Measurements from ENCODE around the gene MS4A4A. TPM values are rescaled to one million over a fixed set of nuclear protein-coding genes. Genes with fewer than 3 reads are reported as not detected.

MS4A4A gene
- total and polyA plus RNA-seq, 2 of the 4 experiments (the other 2 are of a cell fraction) = not detected

DNA sequence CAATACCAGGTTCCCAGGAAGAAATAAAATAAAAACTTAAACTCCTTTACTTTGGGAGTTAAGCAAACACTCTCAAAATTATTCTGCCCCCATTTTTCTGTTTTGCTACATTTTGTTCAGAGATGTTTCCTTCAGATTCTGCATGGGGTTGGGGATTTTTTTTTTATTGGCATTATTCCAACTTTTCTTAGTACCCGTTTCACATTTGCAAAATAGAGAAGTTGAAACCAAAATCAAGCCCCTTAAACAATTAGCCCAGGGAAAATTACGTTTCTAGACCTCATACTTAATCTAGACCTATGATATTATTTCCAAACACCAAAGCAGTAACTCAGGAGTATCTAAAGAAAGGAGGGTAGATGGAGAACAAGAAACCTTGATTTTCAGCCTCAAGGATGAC is 77.3 kb downstream of the MS4A4A start:
- intact Hi-C loops (cut with micrococcal nuclease) (no loop called here), in situ Hi-C loops (cut with MboI; ENCODE audit: low sequenced_read_pairs) (no loop called here), dilution Hi-C loops (cut with HindIII; ENCODE audit: low sequenced_read_pairs, unreplicated experiment) (no loop called here)
- no peak overlapping the region for H2BK5ac ChIP-seq (ENCODE audit: low read depth, low read length, poor library complexity, severe bottlenecking)
- H2AK5ac ChIP-seq (ENCODE audit: low read depth, low read length) = no peak overlapping the region
- ChIA-PET POLR2A (ENCODE audit: unreplicated experiment) (no interaction called here), CTCF (no interaction called here)
- H3K9ac ChIP-seq (ENCODE audit: low read depth, low read length) = no peak overlapping the region
- no peaks in the 10 kb centered on the region for H3K27me3 ChIP-seq (ENCODE audit: control insufficient read depth, insufficient read depth, low read length)
- ATAC-seq (ENCODE audit: low read depth) (no peak), DNase-seq (no peak)
- H3K23ac ChIP-seq (ENCODE audit: low read depth, low read length) = no peak overlapping the region
- no TSS peak for BruUV-seq (replicated peaks)
- H3K36me3 ChIP-seq (ENCODE audit: control insufficient read depth, insufficient read depth, low read length) = no peaks in the 10 kb centered on the region
- no peak overlapping the region for H4K8ac ChIP-seq (ENCODE audit: low read depth in 2 of 2, low read length in 2 of 2)
- no peak overlapping the region for H3K14ac ChIP-seq (replicated peaks; ENCODE audit: low read depth, low read length)
- H3K27ac ChIP-seq (ENCODE audit: insufficient read depth, low read length) = no peak overlapping the region
- H3K18ac ChIP-seq (ENCODE audit: low read depth, low read length) = no peak overlapping the region
- TF ChIP-seq RFX5 (IDR thresholded peaks at IDR 0.05; ENCODE audit: low read depth, low read length) (no peak), POLR2A (IDR thresholded peaks at IDR 0.05; ENCODE audit: low read depth, low read length) (no peak), MAZ (IDR thresholded peaks at IDR 0.05; ENCODE audit: borderline replicate concordance, low read depth, low read length) (no peak), MAFK (IDR thresholded peaks at IDR 0.05; ENCODE audit: low read depth, low read length) (no peak), BHLHE40 (IDR thresholded peaks at IDR 0.05; ENCODE audit: low read depth, low read length) (no peak), FOS (IDR thresholded peaks at IDR 0.05; ENCODE audit: low read depth, low read length) (no peak), RAD21 (IDR thresholded peaks at IDR 0.05; ENCODE audit: low read length) (no peak), MXI1 (IDR thresholded peaks at IDR 0.05; ENCODE audit: borderline replicate concordance, low read depth, low read length) (no peak)
- TF ChIP-seq, protein P1, sequence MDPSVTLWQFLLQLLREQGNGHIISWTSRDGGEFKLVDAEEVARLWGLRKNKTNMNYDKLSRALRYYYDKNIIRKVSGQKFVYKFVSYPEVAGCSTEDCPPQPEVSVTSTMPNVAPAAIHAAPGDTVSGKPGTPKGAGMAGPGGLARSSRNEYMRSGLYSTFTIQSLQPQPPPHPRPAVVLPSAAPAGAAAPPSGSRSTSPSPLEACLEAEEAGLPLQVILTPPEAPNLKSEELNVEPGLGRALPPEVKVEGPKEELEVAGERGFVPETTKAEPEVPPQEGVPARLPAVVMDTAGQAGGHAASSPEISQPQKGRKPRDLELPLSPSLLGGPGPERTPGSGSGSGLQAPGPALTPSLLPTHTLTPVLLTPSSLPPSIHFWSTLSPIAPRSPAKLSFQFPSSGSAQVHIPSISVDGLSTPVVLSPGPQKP (IDR thresholded peaks at IDR 0.05; ENCODE audit: borderline replicate concordance, low read depth, low read length) = no peak
- TF ChIP-seq, protein P2, sequence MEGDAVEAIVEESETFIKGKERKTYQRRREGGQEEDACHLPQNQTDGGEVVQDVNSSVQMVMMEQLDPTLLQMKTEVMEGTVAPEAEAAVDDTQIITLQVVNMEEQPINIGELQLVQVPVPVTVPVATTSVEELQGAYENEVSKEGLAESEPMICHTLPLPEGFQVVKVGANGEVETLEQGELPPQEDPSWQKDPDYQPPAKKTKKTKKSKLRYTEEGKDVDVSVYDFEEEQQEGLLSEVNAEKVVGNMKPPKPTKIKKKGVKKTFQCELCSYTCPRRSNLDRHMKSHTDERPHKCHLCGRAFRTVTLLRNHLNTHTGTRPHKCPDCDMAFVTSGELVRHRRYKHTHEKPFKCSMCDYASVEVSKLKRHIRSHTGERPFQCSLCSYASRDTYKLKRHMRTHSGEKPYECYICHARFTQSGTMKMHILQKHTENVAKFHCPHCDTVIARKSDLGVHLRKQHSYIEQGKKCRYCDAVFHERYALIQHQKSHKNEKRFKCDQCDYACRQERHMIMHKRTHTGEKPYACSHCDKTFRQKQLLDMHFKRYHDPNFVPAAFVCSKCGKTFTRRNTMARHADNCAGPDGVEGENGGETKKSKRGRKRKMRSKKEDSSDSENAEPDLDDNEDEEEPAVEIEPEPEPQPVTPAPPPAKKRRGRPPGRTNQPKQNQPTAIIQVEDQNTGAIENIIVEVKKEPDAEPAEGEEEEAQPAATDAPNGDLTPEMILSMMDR (conservative IDR thresholded peaks at IDR 0.05; ENCODE audit: low read depth, low read length) = no peak
- TF ChIP-seq, protein P3, sequence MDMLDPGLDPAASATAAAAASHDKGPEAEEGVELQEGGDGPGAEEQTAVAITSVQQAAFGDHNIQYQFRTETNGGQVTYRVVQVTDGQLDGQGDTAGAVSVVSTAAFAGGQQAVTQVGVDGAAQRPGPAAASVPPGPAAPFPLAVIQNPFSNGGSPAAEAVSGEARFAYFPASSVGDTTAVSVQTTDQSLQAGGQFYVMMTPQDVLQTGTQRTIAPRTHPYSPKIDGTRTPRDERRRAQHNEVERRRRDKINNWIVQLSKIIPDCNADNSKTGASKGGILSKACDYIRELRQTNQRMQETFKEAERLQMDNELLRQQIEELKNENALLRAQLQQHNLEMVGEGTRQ (IDR thresholded peaks at IDR 0.05; ENCODE audit: low read depth, low read length) = no peak
- no peaks in the 10 kb centered on the region for H3K9me1 ChIP-seq (ENCODE audit: insufficient read depth, low read length)
- no peaks in the 10 kb centered on the region for H3K79me1 ChIP-seq (ENCODE audit: low read depth in 1 of 2, low read length in 2 of 2)
- no peaks in the 10 kb centered on the region for H4K20me1 ChIP-seq (ENCODE audit: insufficient read depth, low read length)
- H3K4ac ChIP-seq (ENCODE audit: low read depth, low read length) = no peak overlapping the region
- H4K91ac ChIP-seq (ENCODE audit: insufficient read depth, low read depth, low read length) = no peak overlapping the region
- peaks cover 5% of the 10 kb centered on the region for H3K9me3 ChIP-seq (ENCODE audit: control insufficient read depth, insufficient read depth, low read length)
- no peak overlapping the region for H2AK9ac ChIP-seq (replicated peaks; ENCODE audit: low read depth, low read length, poor library complexity)
- no peak overlapping the region for H2AFZ ChIP-seq (replicated peaks; ENCODE audit: low read length, poor library complexity)
- H3K4me3 ChIP-seq (ENCODE audit: insufficient read depth, low read depth, low read length) = no peak overlapping the region
- H4K5ac ChIP-seq (ENCODE audit: low read depth, low read length) = no peak overlapping the region
- H2BK20ac ChIP-seq (ENCODE audit: low read depth, low read length) = no peak overlapping the region
- no peaks in the 10 kb centered on the region for H3K4me1 ChIP-seq (ENCODE audit: control insufficient read depth, insufficient read depth, low read length)
- no peak overlapping the region for H2BK15ac ChIP-seq (ENCODE audit: low read depth, low read length)
- no CpG with 5 or more reads among the region's 2 CpGs for WGBS, 2 experiments (ENCODE audit: extremely low coverage in 2 of 2, insufficient read length in 1 of 2)
- H2BK120ac ChIP-seq (ENCODE audit: low read depth, low read length) = no peak overlapping the region
- H3K4me2 ChIP-seq (ENCODE audit: low read depth, low read length) = no peak overlapping the region
- no peak overlapping the region for H3K56ac ChIP-seq (ENCODE audit: extremely low read depth, insufficient read depth, low read length)

Data from IMR-90 (cell line).